Uterine smooth muscle cell (primary cell): ENCODE data around the gene ZNF722. TPM values are rescaled to one million over a fixed set of nuclear protein-coding genes. Genes with fewer than 3 reads are reported as not detected.

Experiments
- total RNA-seq: library from RNA; depleted of rRNA; stranded (reverse); fragments of >200 nt; gene quantifications from 2 replicates; pipeline ENCODE4 v1.2.3, GENCODE V29; 2014

ZNF722 gene
- not detected in 2 replicates for total RNA-seq

GRCh38 chr7:63998549-63998948 lies at the start of gene ZNF722:
TSS of gene ZNF722 (plus strand) at chr7:63998849. CDS start at chr7:63998962, 113 bp downstream.

GRCh38 chr7:64045301-64046040 lies 46.8 kb downstream of the ZNF722 start, which contains the start of gene ZNF727:
TSS of gene ZNF727 (plus strand) at chr7:64045434. CDS start at chr7:64045622, 188 bp downstream.

Other genes with a start within 250 kb of the ZNF722 start
- 0.11 and 0.75 TPM in 2 replicates for gene ZNF727, start 46.6 kb downstream of the ZNF722 start, total RNA-seq
- gene ZNF735, start 208.4 kb downstream of the ZNF722 start, total RNA-seq: not detected in 2 replicates
- gene ZNF679, start 229.6 kb downstream of the ZNF722 start, total RNA-seq: not detected in 2 replicates